ENCODE results near the gene CSTB.

CSTB gene

GRCh38 chr21:43727519-43728153 lies 48.5 kb downstream of the CSTB start:
- DNase-seq, result peak; percentile 72

DNA sequence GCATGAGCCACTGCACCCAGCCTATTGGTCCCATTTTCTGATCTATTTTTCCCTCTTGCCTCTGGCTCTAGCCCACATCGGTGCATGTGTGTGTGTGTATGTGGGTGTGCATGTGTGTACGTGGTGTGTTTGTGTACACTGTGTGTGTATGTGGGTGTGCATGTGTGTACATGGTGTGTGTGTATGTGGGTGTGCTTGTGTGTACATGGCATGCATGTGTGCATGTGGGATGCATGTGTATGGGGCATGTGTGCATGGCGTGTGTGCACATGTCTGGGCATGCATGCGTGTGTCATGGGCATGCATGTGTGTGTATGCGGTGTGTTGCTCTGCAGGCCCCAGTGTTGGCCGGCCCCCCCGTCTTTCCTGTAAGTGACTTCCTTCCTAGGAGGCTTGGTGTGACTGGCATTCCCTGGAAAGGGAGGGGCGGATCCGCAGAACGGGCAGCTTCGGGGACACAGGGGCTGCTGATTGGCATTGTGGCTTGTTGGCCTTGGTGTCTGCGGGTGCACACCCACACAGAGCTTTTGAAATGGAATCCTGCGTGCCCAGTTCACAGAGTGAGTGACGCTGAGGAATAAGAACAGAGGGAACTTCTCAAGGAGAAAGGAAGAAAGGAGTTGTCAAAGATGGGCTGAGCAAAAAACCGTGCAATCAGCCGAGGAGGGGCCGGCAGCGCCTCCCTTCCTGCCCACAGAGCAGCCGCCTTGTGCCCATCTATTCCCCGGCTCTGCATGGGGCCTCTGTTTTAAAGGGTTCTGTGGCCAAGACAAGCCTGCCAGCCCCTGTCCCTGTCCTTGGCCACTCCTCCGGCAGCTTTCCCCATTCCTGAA lies 49.2 kb downstream of the CSTB start:
- DNase-seq, result no peak

Measured in islet precursor cell (in vitro differentiated cells).